GM12801 (cell line): ENCODE measurements around the gene LAMA2.

ENCODE experiments used
- CTCF ChIP-seq: IDR thresholded peaks from one replicate; pipeline ENCODE4 v1.5.1; 2011; ENCODE audit warnings: control low read depth; ENCODE audit not compliant: insufficient read length; ENCODE audit errors: extremely low read depth

Gene LAMA2

GRCh38 chr6:129183681-129184301 lies 300.9 kb downstream of the LAMA2 start:
- no peak for TF ChIP-seq CTCF

GRCh38 chr6:129184324-129184723 lies 301.4 kb downstream of the LAMA2 start:
- no peak for TF ChIP-seq CTCF

- TF ChIP-seq CTCF = no peak
These were observed 301.9 kb downstream of the LAMA2 start for GRCh38 chr6:129184808-129185366.

- no peak for TF ChIP-seq CTCF
These were observed 304.1 kb downstream of the LAMA2 start for GRCh38 chr6:129186988-129187387.

GRCh38 chr6:129188306-129188705 lies 305.4 kb downstream of the LAMA2 start:
- TF ChIP-seq CTCF = no peak

GRCh38 chr6:129188795-129189194 lies 305.9 kb downstream of the LAMA2 start:
- no peak for TF ChIP-seq CTCF

GRCh38 chr6:129189266-129189665 lies 306.3 kb downstream of the LAMA2 start:
- TF ChIP-seq CTCF = no peak
